ENCODE measurements around the gene ITFG1. TPM values are rescaled to one million over a fixed set of nuclear protein-coding genes. Genes with fewer than 3 reads are reported as not detected.

Gene ITFG1
- total and polyA plus RNA-seq, 2 of the 13 experiments (the other 11 are each of a cell fraction or from before 2014, with no cell fraction given), result 74.5 to 150 TPM

GRCh38 chr16:47475786-47476185 is 14.9 kb upstream of the ITFG1 start (continued):
- TF ChIP-seq NR2F1 (CRISPR knock-in tag; IDR thresholded peaks at IDR 0.05) (peak; percentile 61 to 83), SRSF4 (IDR thresholded peaks at IDR 0.05; ENCODE audit: low read depth, low read length, poor library complexity, severe bottlenecking) (no peak), PITX1 (CRISPR knock-in tag; IDR thresholded peaks at IDR 0.05) (peak; percentile 70), NFIC (IDR thresholded peaks at IDR 0.05; ENCODE audit: low read length) (peak; percentile 88), CENPBD1 (CRISPR knock-in tag; IDR thresholded peaks at IDR 0.05; ENCODE audit: borderline replicate concordance, low read depth) (no peak), ZNF761 (CRISPR knock-in tag; conservative IDR thresholded peaks at IDR 0.05) (no peak), AHDC1 (CRISPR knock-in tag; IDR thresholded peaks at IDR 0.05; ENCODE audit: borderline replicate concordance) (peak; percentile 97; the same call in 1 of the 2 replicates), YEATS2 (CRISPR knock-in tag; IDR thresholded peaks at IDR 0.05; ENCODE audit: borderline replicate concordance) (peak; percentile 65; the same call in 1 of the 2 replicates), JARID2 (CRISPR knock-in tag; IDR thresholded peaks at IDR 0.05; ENCODE audit: insufficient replicate concordance) (no peak), ZMYM3 (CRISPR knock-in tag; IDR thresholded peaks at IDR 0.05) (peak; percentile 76), TOE1 (CRISPR knock-in tag; IDR thresholded peaks at IDR 0.05) (no peak), ZNF773 (CRISPR knock-in tag; IDR thresholded peaks at IDR 0.05; ENCODE audit: borderline replicate concordance) (no peak), HMG20A (CRISPR knock-in tag; IDR thresholded peaks at IDR 0.05; ENCODE audit: borderline replicate concordance) (peak; percentile 95), CEBPB (IDR thresholded peaks at IDR 0.05; ENCODE audit: borderline replicate concordance, low read depth, low read length) (peak; percentile 43; the same call in 1 of the 2 replicates), GATAD2A (CRISPR knock-in tag; IDR thresholded peaks at IDR 0.05) (peak; percentile 92), SOX13 (IDR thresholded peaks at IDR 0.05) (no peak), SOX13 (CRISPR knock-in tag; conservative IDR thresholded peaks at IDR 0.05 in 1 of 2, IDR thresholded peaks at IDR 0.05 in 1 of 2) (peak in 1 of 2 experiments; percentile 83; a peak in 2 of 4 replicates), ARNT2 (CRISPR knock-in tag; IDR thresholded peaks at IDR 0.05; ENCODE audit: low read depth) (peak; percentile 41; the same call in 1 of the 2 replicates), ZNF207 (IDR thresholded peaks at IDR 0.05; ENCODE audit: borderline replicate concordance) (no peak), ZFP37 (CRISPR knock-in tag; IDR thresholded peaks at IDR 0.05; ENCODE audit: borderline replicate concordance) (peak; percentile 26; the same call in 1 of the 2 replicates), PBX2 (CRISPR knock-in tag; IDR thresholded peaks at IDR 0.05) (no peak), ZNF619 (CRISPR knock-in tag; IDR thresholded peaks at IDR 0.05) (no peak), MEF2D (CRISPR knock-in tag; IDR thresholded peaks at IDR 0.05) (peak; percentile 99), DNMT3B (CRISPR knock-in tag; conservative IDR thresholded peaks at IDR 0.05) (0 out of 2 replicates have a peak, but pooled peaks have one; percentile 68)

Measured in HepG2 (cell line).